Measurements from ENCODE around the gene PSMB7. TPM values are rescaled to one million over a fixed set of nuclear protein-coding genes. Genes with fewer than 3 reads are reported as not detected.

PSMB7 gene
- total RNA-seq, 4 donors from 2014 or later = 265 to 438 (median 354) TPM

- in situ Hi-C loops (cut with MboI; ENCODE audit: low sequenced_read_pairs in 4 of 4) (loop anchor here in 1 of 4 donors (10.0 kb wide), 1 partner anchor 275 kb away; no protein-coding TSS in a partner anchor), intact Hi-C loops (cut with DNase I; ENCODE audit: low total_unique reads) (loop anchor here (2.0 to 5.0 kb wide), 2 partner anchors 15 to 68 kb away; partner anchors contain the start of gene PSMB7)
- H3K36me3 ChIP-seq = peaks cover 5 to 40% of the 10 kb centered on the region in 2 donors
Measured at GRCh38 chr9:124399968-124400940, 15.0 kb downstream of the PSMB7 start.

DNA sequence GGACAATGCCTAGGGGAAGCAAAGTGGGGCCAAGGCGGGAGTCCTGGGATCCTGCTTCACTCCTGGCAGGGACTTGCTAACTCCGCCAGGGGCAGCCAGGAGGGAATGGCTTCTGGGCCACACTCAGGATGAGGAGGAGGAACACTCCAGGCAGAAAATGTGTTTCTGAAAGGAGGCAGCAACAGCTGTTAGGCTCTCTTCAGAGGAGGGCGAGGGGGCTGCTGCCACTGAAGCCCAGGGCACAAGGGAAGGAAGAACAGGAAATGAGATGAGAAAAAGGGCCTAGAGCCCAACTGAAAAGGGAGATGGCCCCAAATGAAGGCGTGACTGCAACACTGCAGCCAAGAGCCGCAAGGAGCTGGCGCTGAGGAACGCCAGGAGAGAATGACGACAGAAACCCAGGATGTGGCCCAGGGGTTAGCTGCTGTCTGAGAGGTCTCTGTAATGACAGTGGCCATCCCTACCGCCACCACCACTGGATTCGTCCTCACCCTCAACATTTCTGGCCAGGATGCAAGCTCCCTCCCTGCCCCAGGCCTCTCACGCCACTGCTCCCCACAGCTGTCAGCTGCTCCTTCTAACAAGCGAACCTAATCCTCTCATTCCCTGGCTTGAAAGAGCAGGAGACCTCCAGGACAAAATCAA, 15.8 kb downstream of the PSMB7 start:
- Histone ChIP-seq H3K9me3 (no peaks in the 10 kb centered on the region), H3K27me3 (no peaks in the 10 kb centered on the region), H3K27ac (peak overlapping the region; percentile 69 to 80 (median 76)), H3K4me1 (peaks cover 41 to 42% of the 10 kb centered on the region in 2 donors), H3K36me3 (peaks cover 5 to 31% of the 10 kb centered on the region in 2 donors), H3K4me3 (no peak overlapping the region)
- ATAC-seq (peak; percentile 93 to 95), DNase-seq (peak; percentile 43 to 78)
- in situ Hi-C loops (cut with MboI; ENCODE audit: low sequenced_read_pairs in 4 of 4) (loop anchor here in 1 of 4 donors (10.0 kb wide), 1 partner anchor 275 kb away; no protein-coding TSS in a partner anchor), intact Hi-C loops (cut with DNase I; ENCODE audit: low total_unique reads) (loop anchor here (2.0 to 5.0 kb wide), 2 partner anchors 15 to 67 kb away; partner anchors contain the start of gene PSMB7)
- TF ChIP-seq POLR2A (IDR thresholded peaks at IDR 0.05) = no peak
- TF ChIP-seq, protein P1, sequence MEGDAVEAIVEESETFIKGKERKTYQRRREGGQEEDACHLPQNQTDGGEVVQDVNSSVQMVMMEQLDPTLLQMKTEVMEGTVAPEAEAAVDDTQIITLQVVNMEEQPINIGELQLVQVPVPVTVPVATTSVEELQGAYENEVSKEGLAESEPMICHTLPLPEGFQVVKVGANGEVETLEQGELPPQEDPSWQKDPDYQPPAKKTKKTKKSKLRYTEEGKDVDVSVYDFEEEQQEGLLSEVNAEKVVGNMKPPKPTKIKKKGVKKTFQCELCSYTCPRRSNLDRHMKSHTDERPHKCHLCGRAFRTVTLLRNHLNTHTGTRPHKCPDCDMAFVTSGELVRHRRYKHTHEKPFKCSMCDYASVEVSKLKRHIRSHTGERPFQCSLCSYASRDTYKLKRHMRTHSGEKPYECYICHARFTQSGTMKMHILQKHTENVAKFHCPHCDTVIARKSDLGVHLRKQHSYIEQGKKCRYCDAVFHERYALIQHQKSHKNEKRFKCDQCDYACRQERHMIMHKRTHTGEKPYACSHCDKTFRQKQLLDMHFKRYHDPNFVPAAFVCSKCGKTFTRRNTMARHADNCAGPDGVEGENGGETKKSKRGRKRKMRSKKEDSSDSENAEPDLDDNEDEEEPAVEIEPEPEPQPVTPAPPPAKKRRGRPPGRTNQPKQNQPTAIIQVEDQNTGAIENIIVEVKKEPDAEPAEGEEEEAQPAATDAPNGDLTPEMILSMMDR (IDR thresholded peaks at IDR 0.05 in 4 of 5, conservative IDR thresholded peaks at IDR 0.05 in 1 of 5) = peak in 1 of 5 experiments; percentile 39

More at GRCh38 chr9:124399968-124400940, 15.0 kb downstream of the PSMB7 start:
- Histone ChIP-seq H3K4me3 (no peak overlapping the region), H3K27ac (peak overlapping the region; percentile 69 to 80 (median 76)), H3K27me3 (no peaks in the 10 kb centered on the region), H3K9me3 (no peaks in the 10 kb centered on the region), H3K4me1 (peaks cover 41 to 42% of the 10 kb centered on the region in 2 donors)
- DNase-seq (no peak), ATAC-seq (peak in 1 of 2 donors; percentile 14)
- no peak for TF ChIP-seq POLR2A (IDR thresholded peaks at IDR 0.05)
- TF ChIP-seq, protein P1 (IDR thresholded peaks at IDR 0.05 in 4 of 5, conservative IDR thresholded peaks at IDR 0.05 in 1 of 5) = no peak

GRCh38 chr9:124398191-124398935, 16.9 kb downstream of the PSMB7 start:
- Histone ChIP-seq H3K9me3 (no peaks in the 10 kb centered on the region), H3K27me3 (no peaks in the 10 kb centered on the region), H3K27ac (peak overlapping the region; percentile 10 to 80 (median 72)), H3K4me1 (peaks cover 42 to 51% of the 10 kb centered on the region in 2 donors), H3K4me3 (no peak overlapping the region), H3K36me3 (peaks cover 0 to 21% of the 10 kb centered on the region in 2 donors)
- in situ Hi-C loops (cut with MboI; ENCODE audit: low sequenced_read_pairs in 4 of 4) = loop anchor here in 1 of 4 donors (10.0 kb wide), 1 partner anchor 274 kb away; no protein-coding TSS in a partner anchor
- intact Hi-C loops (cut with DNase I; ENCODE audit: low total_unique reads) = loop anchor here (2.0 to 5.0 kb wide), 2 partner anchors 16 to 66 kb away; partner anchors contain the start of gene PSMB7
- DNase-seq = no peak
- no peak for TF ChIP-seq POLR2A (IDR thresholded peaks at IDR 0.05)
- TF ChIP-seq, protein P1 (IDR thresholded peaks at IDR 0.05 in 4 of 5, conservative IDR thresholded peaks at IDR 0.05 in 1 of 5) = no peak
- ATAC-seq = no peak

- no peaks in the 10 kb centered on the region for H3K27me3 ChIP-seq
- DNase-seq = no peak
- no peak overlapping the region for H3K4me3 ChIP-seq
- no peak overlapping the region for H3K27ac ChIP-seq
- no peak for ATAC-seq
- in situ Hi-C loops (cut with MboI; ENCODE audit: low sequenced_read_pairs in 4 of 4) (loop anchor here in 1 of 4 donors (10.0 kb wide), 1 partner anchor 271 kb away; no protein-coding TSS in a partner anchor), intact Hi-C loops (cut with DNase I; ENCODE audit: low total_unique reads) (loop anchor here (5.0 kb wide), 1 partner anchor 64 kb away; no protein-coding TSS in a partner anchor)
- H3K36me3 ChIP-seq = no peaks in the 10 kb centered on the region
- TF ChIP-seq, protein P1 (IDR thresholded peaks at IDR 0.05 in 4 of 5, conservative IDR thresholded peaks at IDR 0.05 in 1 of 5) = no peak
- TF ChIP-seq POLR2A (IDR thresholded peaks at IDR 0.05) = no peak
- peaks cover 62 to 76% of the 10 kb centered on the region in 2 donors for H3K4me1 ChIP-seq
- no peaks in the 10 kb centered on the region for H3K9me3 ChIP-seq
Measured at GRCh38 chr9:124395826-124396225, 19.4 kb downstream of the PSMB7 start.

All from gastrocnemius medialis (tissue), 4 donors.